K562 (cell line): Measurements from ENCODE around the gene C17orf75. TPM values are rescaled to one million over a fixed set of nuclear protein-coding genes. Genes with fewer than 3 reads are reported as not detected.

Source experiments
- ATAC-seq: fragments of 200-7000 bp; cut with Tn5 transposase; 3 replicates; pipeline ENCODE4 v1.9.1; 2020; ENCODE audit warnings: moderate library complexity
- BruUV-seq: library from RNA; stranded (reverse); fragments of 400-500 nt; replicated peaks from 2 replicates; lab custom pipeline; 2021; lab: Mats Ljungman, UMichigan
- CTCF ChIA-PET: fragments of 300-600 bp; formaldehyde crosslinking; extraction: SDS; loops from one replicate; lab custom pipeline; 2021; ENCODE audit warnings: low intra/inter-chr PET ratio; lab: Yijun Ruan, JAX
- POLR2A ChIA-PET: fragments of 300-600, 350-650 bp; sonication (Branson Sonifier 250); formaldehyde crosslinking; extraction: SDS; loops from one replicate; lab custom pipeline; 2021; ENCODE audit warnings: antibody characterized with exemption, inconsistent platforms; lab: Yijun Ruan, JAX
- DNase-seq, 4 experiments: peaks; one replicate each; pipeline versions ENCODE4 v3.0.0 to v3.0.0-alpha.2; 2011 to 2018; ENCODE audit warnings: low spot score in 3 of 4, mixed read lengths in 3 of 4; ENCODE audit errors: extremely low read depth in 1 of 4
- FAIRE-seq: peaks from 2 replicates; lab custom pipeline; 2011; peaks lifted over from hg19 to GRCh38; lab: Jason Lieb, UNC
- H2AFZ ChIP-seq: 2 replicates; pipeline ENCODE4 v1.6.0; 2011; ENCODE audit warnings: low read depth, low read length, control low read depth, inconsistent platforms
- H3K27ac ChIP-seq: fragments of 200-600 bp; 3 replicates; pipeline ENCODE4 v1.8.0; 2011; ENCODE audit warnings: low read depth, mild to moderate bottlenecking, control low read depth, inconsistent platforms, low read length, moderate library complexity, mixed read lengths; ENCODE audit errors: extremely low read depth
- H3K27me3 ChIP-seq, 2 experiments: fragments of 300-600 bp in 1 of 2; 2 replicates in 1 of 2; 3 replicates in 1 of 2; pipeline versions ENCODE4 v1.6.0 to v1.8.0; 2011; ENCODE audit warnings: inconsistent platforms in 2 of 2, low read length in 2 of 2, mild to moderate bottlenecking in 1 of 2, mixed read lengths in 1 of 2, moderate library complexity in 1 of 2; ENCODE audit not compliant: control insufficient read depth in 2 of 2, insufficient read depth in 2 of 2
- H3K36me3 ChIP-seq: fragments of 300-600 bp; 3 replicates; pipeline ENCODE4 v1.8.0; 2011; ENCODE audit warnings: mild to moderate bottlenecking, low read length, inconsistent platforms; ENCODE audit not compliant: control insufficient read depth, insufficient read depth
- H3K4me1 ChIP-seq, 2 experiments: fragments of 200-600 bp in 1 of 2; replicated peaks in 1 of 2; 2 replicates in 1 of 2; 3 replicates in 1 of 2; pipeline versions ENCODE4 v1.5.1 to v1.8.0; 2011; ENCODE audit warnings: inconsistent platforms in 2 of 2, low read length in 2 of 2, mild to moderate bottlenecking in 1 of 2, mixed read lengths in 1 of 2, moderate library complexity in 1 of 2; ENCODE audit not compliant: control insufficient read depth in 2 of 2, insufficient read depth in 2 of 2
- H3K4me2 ChIP-seq: 2 replicates; pipeline ENCODE4 v1.6.1; 2011; ENCODE audit warnings: low read length, control low read depth, inconsistent platforms, mixed read lengths; ENCODE audit not compliant: insufficient read depth
- H3K4me3 ChIP-seq: fragments of 200-600 bp; sonication (generic), shearing (Covaris generic); 2 replicates; pipeline ENCODE4 v1.5.1; 2016; ENCODE audit warnings: control low read depth, inconsistent platforms
- H3K79me2 ChIP-seq: fragments of 200-600 bp; 3 replicates; pipeline ENCODE4 v1.8.0; 2011; ENCODE audit warnings: low read length, inconsistent platforms; ENCODE audit not compliant: control insufficient read depth, insufficient read depth
- H3K9ac ChIP-seq, 2 experiments: 2 replicates each; pipeline versions ENCODE4 v1.6.0 to v1.6.1; 2011; ENCODE audit warnings: low read depth in 2 of 2, low read length in 2 of 2, control low read depth in 1 of 2, inconsistent platforms in 1 of 2, mild to moderate bottlenecking in 1 of 2, mixed read lengths in 1 of 2; ENCODE audit not compliant: insufficient read depth in 1 of 2
- H3K9me1 ChIP-seq: one replicate; pipeline ENCODE4 v1.6.0; 2011; ENCODE audit warnings: inconsistent platforms, mild to moderate bottlenecking, low read length, moderate library complexity; ENCODE audit not compliant: control insufficient read depth, insufficient read depth
- H3K9me3 ChIP-seq: replicated peaks from 2 replicates; pipeline ENCODE4 v1.5.1; 2011; ENCODE audit warnings: low read depth, low read length, inconsistent platforms; ENCODE audit not compliant: control insufficient read depth, insufficient read depth
- H4K20me1 ChIP-seq: replicated peaks from 2 replicates; pipeline ENCODE4 v1.6.1; 2011; ENCODE audit warnings: low read length, inconsistent platforms, mixed read lengths; ENCODE audit not compliant: control insufficient read depth, insufficient read depth
- CEBPB ChIP-seq: fragments of 450-650 bp; IDR thresholded peaks from 2 replicates; pipeline ENCODE4 v1.6.1; 2016; ENCODE audit warnings: missing genetic modification characterization, missing compliant biosample characterization
- CEBPG ChIP-seq, 3 experiments: fragments of 200-800 bp in 1 of 3; sonication (Bioruptor generic) in 1 of 3; sonication (generic) in 1 of 3; formaldehyde crosslinking in 1 of 3; IDR thresholded peaks in 2 of 3; conservative IDR thresholded peaks in 1 of 3; 2 replicates each; pipeline versions ENCODE4 v1.6.1 to v1.8.0; 2016 to 2022; ENCODE audit warnings: missing compliant biosample characterization in 2 of 3, missing genetic modification characterization in 2 of 3, mild to moderate bottlenecking in 1 of 3, missing genetic modification reagents in 1 of 3
- HLTF ChIP-seq: fragments of 450-650 bp; IDR thresholded peaks from 2 replicates; pipeline ENCODE4 v1.6.1; 2016
- HMGN3 ChIP-seq: IDR thresholded peaks from 2 replicates; pipeline ENCODE4 v1.6.1; 2011; ENCODE audit warnings: borderline replicate concordance, low read depth, mild to moderate bottlenecking, mixed read lengths, low read length; ENCODE audit not compliant: insufficient read length; ENCODE audit errors: extremely low read depth
- HNRNPH1 ChIP-seq: fragments of 200-400 bp; formaldehyde crosslinking; optimal IDR thresholded peaks from 2 replicates; pipeline ENCODE3; 2017; ENCODE audit warnings: low read depth, mild to moderate bottlenecking, low read length, moderate library complexity
- KHSRP ChIP-seq: fragments of 450-650 bp; IDR thresholded peaks from 2 replicates; pipeline ENCODE4 v1.6.1; 2017
- RBFOX2 ChIP-seq: fragments of 200-400 bp; formaldehyde crosslinking; IDR thresholded peaks from 2 replicates; pipeline ENCODE4 v1.6.1; 2017; ENCODE audit warnings: low read depth, mild to moderate bottlenecking, low read length, moderate library complexity
- WGBS: fragments of 100-300 bp; shearing (Covaris generic); methylation state at CpG from one replicate; pipeline ENCODE4 v1.1.6; 2016; ENCODE audit warnings: low coverage, mixed read lengths; ENCODE audit not compliant: insufficient coverage; ENCODE audit errors: missing lambda C conversion rate; 5-methylcytosine and 5-hydroxymethylcytosine counted together
- in situ Hi-C: fragments of 300-500 bp; cut with MboI; formaldehyde crosslinking; loops from 4 replicates; pipeline ENCODE4 v1.15.0; 2018; ENCODE audit warnings: inconsistent platforms, mixed read lengths
- intact Hi-C: fragments of 100-400 bp; cut with micrococcal nuclease; formaldehyde crosslinking; loops from 2 replicates; pipeline ENCODE4 v1.14.2; 2022
- polyA plus RNA-seq, 8 experiments: library from polyadenylated mRNA; depleted of rRNA in 4 of 8; stranded (reverse) in 5 of 8; unstranded in 3 of 8; fragments of >200 nt; fragmentation: Nextera tagmentation in 2 of 8; fragmentation: Illumina TruSeq in 1 of 8; extraction: Ambion mirVana in 2 of 8; extraction: Trizol in 1 of 8; gene quantifications; 2 replicates each; pipeline versions ENCODE4 v1.2.1 to v1.2.3, GENCODE V29; 2011 to 2014; ENCODE audit warnings: inconsistent platforms in 1 of 8, missing spikeins in 1 of 8
- total RNA-seq, 7 experiments: library from RNA; depleted of rRNA in 6 of 7; stranded (reverse); fragments of >200 nt in 6 of 7; fragmentation: Illumina TruSeq in 2 of 7; extraction: Trizol in 2 of 7; gene quantifications; 2 replicates each; pipeline versions ENCODE4 v1.2.1 to v1.2.3, GENCODE V29; 2011 to 2021; ENCODE audit warnings: low replicate concordance in 1 of 7
- TF ChIP-seq, protein P1 (sequence below), 2 experiments: fragments of 450-650 bp in 1 of 2; sonication (generic) in 1 of 2; formaldehyde crosslinking in 1 of 2; IDR thresholded peaks in 1 of 2; conservative IDR thresholded peaks in 1 of 2; 2 replicates each; pipeline versions ENCODE4 v1.6.1 to v1.8.1; 2016 to 2023; ENCODE audit warnings: mild to moderate bottlenecking in 2 of 2, moderate library complexity in 2 of 2, inconsistent platforms in 1 of 2, missing genetic modification reagents in 1 of 2

Gene C17orf75
- total and polyA plus RNA-seq, 9 of the 15 experiments (the other 6 are each of a cell fraction or from before 2014, with no cell fraction given), result 15.5 to 55.7 (median 18.5) TPM

DNA sequence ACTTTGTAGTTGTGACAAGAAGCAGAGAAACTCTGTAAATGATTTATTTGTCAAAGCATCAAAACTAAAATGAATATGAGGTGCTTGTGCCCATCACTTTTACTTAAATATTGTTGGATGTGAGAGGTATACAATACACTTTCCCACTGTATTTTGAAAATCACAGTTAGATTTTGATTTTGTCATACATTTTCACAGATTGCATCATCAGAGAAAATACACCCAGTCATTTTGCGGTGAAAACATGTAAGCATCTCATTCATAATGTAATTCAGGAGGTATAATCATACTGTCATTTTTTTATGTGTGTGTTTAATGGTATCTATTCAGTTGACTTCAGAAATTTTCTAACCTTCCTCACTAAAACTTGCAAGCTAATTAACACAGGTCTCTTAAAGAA, 19.3 kb upstream of the C17orf75 start:
- Histone ChIP-seq H3K27me3 (no peaks in the 10 kb centered on the region), H2AFZ (no peak overlapping the region), H3K4me2 (no peak overlapping the region), H4K20me1 (peaks cover 21% of the 10 kb centered on the region), H3K36me3 (peaks cover 95% of the 10 kb centered on the region), H3K4me1 (no peaks in the 10 kb centered on the region; a peak in 1 of 5 replicates), H3K27ac (no peak overlapping the region), H3K9me3 (no peaks in the 10 kb centered on the region), H3K79me2 (peaks cover 88% of the 10 kb centered on the region), H3K9ac (no peak overlapping the region), H3K4me3 (no peak overlapping the region), H3K9me1 (no peaks in the 10 kb centered on the region)
- DNase-seq, result no peak
- intact Hi-C loops (no loop called here), in situ Hi-C loops (no loop called here)
- CTCF ChIA-PET, result no interaction called here
- TF ChIP-seq KHSRP (0 out of 2 replicates have a peak, but pooled peaks have one; percentile 40), RBFOX2 (0 out of 2 replicates have a peak, but pooled peaks have one; percentile 34), CEBPG (CRISPR knock-in tag; IDR thresholded peaks at IDR 0.05) (no peak), CEBPG (tag; conservative IDR thresholded peaks at IDR 0.05 in 1 of 2, IDR thresholded peaks at IDR 0.05 in 1 of 2) (peak; percentile 65 to 82), CEBPB (peak; percentile 63), HNRNPH1 (peak; percentile 49), HLTF (no peak), HMGN3 (no peak)
- TF ChIP-seq, protein P1, sequence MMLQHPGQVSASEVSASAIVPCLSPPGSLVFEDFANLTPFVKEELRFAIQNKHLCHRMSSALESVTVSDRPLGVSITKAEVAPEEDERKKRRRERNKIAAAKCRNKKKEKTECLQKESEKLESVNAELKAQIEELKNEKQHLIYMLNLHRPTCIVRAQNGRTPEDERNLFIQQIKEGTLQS (IDR thresholded peaks at IDR 0.05), result peak; percentile 89
- TF ChIP-seq, protein P1 (CRISPR knock-in tag; conservative IDR thresholded peaks at IDR 0.05), result no peak
- no TSS peak for BruUV-seq
- FAIRE-seq, result no peak
- no peak for ATAC-seq
- POLR2A ChIA-PET, result no interaction called here
- 100% methylated on average over 1 of the region's 1 CpG for WGBS
